GM10266 (cell line): ENCODE measurements around the gene PTGER3.
A peak's percentile ranks its signal among the peaks of the same experiment; 100 is the strongest.

Source experiments
- DNase-seq: peaks from one replicate; pipeline ENCODE4 v3.0.0; 2012; ENCODE audit errors: extremely low spot score
- CTCF ChIP-seq: IDR thresholded peaks from 2 replicates; pipeline ENCODE4 v1.5.1; 2012; ENCODE audit warnings: mild to moderate bottlenecking, low read depth; ENCODE audit not compliant: control insufficient read depth, insufficient read depth; ENCODE audit errors: missing control alignments

PTGER3 gene

GRCh38 chr1:71087060-71087459 lies 39.4 kb upstream of the PTGER3 start:
- no peak for DNase-seq
- no peak for TF ChIP-seq CTCF

DNA sequence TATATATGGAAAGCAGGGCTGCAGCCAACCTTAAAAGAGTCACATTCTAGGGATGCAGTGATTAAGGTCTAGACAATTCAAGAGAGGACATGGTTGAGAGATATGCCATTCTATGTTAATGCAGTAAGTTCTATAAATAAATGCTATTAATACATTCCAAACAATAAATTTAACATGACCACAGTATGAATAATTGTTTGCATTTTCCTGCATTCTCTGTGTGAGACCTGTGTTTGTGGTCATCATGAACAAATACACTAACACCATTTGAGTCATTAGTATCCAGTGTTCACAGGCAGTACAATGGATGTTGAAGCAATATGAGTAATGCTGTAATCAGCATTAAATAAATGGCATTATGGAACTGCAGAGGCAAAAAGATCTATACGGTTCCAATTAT lies 38.7 kb upstream of the PTGER3 start:
- no peak for DNase-seq
- no peak for TF ChIP-seq CTCF

DNA sequence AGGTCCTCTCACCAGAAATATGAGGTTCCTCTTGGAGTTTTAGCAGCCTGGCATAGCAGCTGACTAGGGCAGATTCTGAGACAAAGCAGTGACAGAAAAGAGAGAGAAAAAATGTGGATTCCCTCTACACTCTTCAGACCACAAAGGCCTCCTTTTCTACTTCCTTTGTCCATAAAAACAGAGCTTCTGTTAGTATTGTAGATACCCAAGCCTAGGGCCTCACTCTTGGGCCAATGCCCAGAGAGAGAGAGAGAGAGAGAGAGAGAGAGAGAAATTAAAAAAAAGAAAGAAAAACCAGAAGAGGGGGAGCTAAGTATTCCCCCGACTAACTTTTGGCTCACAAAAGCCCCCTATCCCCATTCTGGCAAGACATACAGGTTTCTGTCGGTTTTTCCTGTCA lies 35.7 kb upstream of the PTGER3 start:
- no peak for TF ChIP-seq CTCF
- no peak for DNase-seq

DNA sequence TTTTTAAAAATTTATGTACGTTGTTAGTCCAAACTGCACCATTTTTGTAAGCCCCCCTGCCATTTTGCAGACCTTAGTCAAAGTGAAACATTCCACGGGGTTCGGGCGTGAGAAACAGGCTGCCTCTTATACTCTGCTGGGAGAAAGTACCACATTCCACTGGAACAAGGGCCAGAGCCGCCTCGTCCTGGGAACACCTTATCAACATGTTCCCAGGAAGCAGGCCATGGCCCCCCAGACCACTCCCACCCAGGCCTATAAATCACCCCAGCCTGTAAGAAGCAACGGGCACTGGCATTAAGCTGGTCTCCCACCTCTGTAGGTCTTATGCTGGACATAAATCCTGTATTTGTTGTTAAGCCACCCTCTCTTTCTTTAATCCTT lies 34.1 kb upstream of the PTGER3 start:
- no peak for DNase-seq
- no peak for TF ChIP-seq CTCF

- peak; percentile 85 for DNase-seq
Observed at GRCh38 chr1:71080739-71081696, 33.4 kb upstream of the PTGER3 start, which contains the start of gene ZRANB2. ZRANB2 (minus strand) TSS chr1:71081035; CDS start chr1:71080995, 40 bp downstream.

DNA sequence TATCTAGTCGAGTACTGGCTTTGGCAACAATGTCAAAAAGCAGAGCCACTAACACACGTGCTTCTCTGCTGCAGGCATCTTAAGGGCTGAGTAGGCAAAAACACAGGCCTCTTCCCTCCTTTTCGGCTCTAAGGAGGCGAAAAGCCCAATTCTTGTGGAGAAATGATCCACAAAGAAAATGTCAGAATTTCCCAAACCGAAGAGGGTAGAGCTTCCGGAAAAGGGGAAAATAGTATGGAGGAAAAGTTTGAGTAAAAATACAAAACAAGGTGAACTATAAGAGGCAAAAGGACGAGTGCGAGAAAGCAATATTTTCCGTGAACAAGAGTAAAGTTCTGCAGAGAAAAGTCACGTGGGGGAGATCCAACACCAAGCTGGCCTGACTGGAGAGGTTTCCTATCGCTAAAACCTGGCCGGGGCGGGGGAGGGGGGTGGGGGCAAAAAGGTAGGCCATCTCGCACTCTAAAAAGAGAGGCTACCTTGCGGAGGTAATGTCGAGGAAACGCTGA lies 32.7 kb upstream of the PTGER3 start:
- TF ChIP-seq CTCF, result no peak
- DNase-seq, result no peak

More at GRCh38 chr1:71080739-71081696, 33.4 kb upstream of the PTGER3 start, which contains the start of gene ZRANB2:
- peak; percentile 70 for TF ChIP-seq CTCF

DNA sequence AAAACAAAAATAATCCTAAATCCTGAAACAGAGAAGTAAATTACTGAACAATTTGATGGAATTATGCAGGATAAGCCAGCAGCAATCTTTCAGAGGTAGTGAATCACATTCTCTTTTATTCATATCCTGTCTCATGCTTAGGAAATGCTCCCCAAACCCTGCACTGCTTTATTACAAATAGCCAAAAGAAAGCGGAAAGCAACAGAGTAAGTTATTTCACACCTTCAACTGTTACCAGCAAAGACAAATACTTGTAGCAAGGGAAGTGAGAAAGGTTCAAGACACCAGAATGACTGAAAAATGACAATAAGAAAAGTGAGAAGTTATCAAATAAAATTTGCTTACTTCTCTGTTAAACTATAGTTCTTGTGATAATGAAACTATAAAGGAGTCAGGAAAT lies 27.1 kb upstream of the PTGER3 start:
- DNase-seq, result no peak
- TF ChIP-seq CTCF, result no peak
